Fibroblast of the aortic adventitia (primary cell): ENCODE results near the gene PDZD2. TPM values are rescaled to one million over a fixed set of nuclear protein-coding genes. Genes with fewer than 3 reads are reported as not detected.

ENCODE experiments used
- DNase-seq: peaks from one replicate; pipeline ENCODE4 v3.0.0-alpha.2; 2010; ENCODE audit warnings: low read depth
- H3K4me3 ChIP-seq: 2 replicates; pipeline ENCODE4 v1.5.1; 2011; ENCODE audit warnings: low read depth, mild to moderate bottlenecking, control low read depth, low read length, moderate library complexity
- CTCF ChIP-seq: IDR thresholded peaks from 2 replicates; pipeline ENCODE4 v1.5.1; 2011; ENCODE audit warnings: mild to moderate bottlenecking, low read length, control low read depth, inconsistent platforms; ENCODE audit not compliant: insufficient read depth
- total RNA-seq: library from RNA; depleted of rRNA; stranded (reverse); fragments of >200 nt; gene quantifications from 2 replicates; pipeline ENCODE4 v1.2.3, GENCODE V29; 2012; ENCODE audit warnings: low replicate concordance

Gene PDZD2
- total RNA-seq, 1 donor, result under 0.01 TPM

DNA sequence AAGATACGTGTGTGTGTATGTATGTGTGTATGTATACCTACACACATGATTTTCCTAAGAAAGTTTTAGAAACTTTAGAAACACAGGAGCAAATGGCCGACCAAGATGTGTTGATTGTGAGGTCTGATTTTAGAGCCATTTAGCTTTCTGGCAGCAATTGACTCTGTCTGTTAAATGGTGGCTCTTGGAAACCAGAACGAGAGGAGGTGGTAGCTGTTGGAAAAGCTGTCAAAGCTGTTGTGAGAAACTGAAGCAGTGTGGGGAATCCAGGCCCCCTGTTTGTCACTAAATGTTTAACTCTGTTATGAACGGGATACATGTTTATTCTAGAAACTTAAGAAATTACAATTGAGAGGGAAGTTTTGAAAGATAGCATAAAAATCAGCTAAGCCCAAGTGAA lies 443.8 kb downstream of the PDZD2 start:
- no peak for DNase-seq
- no peak for TF ChIP-seq CTCF

DNA sequence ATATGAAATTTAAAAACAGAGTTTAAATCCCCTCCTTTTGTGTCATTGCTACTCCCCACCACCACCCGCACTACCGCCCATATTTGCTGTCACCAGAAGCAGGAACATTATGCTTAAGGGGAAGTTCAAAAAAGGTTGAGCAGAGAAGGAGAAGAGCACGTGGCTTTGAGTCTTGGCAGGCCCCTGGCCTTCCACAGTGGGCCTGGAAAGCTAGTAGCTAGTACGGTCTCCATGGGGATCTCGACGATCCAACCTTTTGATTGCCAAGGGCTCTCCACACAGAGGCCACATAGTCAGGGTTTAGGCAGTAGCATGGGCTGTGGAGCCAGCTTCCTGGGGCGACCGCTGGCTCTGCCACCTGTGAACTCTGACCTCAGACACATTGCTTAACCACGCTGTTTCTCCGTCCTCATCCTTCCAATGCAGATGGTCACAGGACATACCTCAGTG lies 445.1 kb downstream of the PDZD2 start:
- no peak for TF ChIP-seq CTCF
- DNase-seq, result no peak
- H3K4me3 ChIP-seq, result no peak overlapping the region

More for the DNA sequence above, 443.8 kb downstream of the PDZD2 start:
- no peak overlapping the region for H3K4me3 ChIP-seq

DNA sequence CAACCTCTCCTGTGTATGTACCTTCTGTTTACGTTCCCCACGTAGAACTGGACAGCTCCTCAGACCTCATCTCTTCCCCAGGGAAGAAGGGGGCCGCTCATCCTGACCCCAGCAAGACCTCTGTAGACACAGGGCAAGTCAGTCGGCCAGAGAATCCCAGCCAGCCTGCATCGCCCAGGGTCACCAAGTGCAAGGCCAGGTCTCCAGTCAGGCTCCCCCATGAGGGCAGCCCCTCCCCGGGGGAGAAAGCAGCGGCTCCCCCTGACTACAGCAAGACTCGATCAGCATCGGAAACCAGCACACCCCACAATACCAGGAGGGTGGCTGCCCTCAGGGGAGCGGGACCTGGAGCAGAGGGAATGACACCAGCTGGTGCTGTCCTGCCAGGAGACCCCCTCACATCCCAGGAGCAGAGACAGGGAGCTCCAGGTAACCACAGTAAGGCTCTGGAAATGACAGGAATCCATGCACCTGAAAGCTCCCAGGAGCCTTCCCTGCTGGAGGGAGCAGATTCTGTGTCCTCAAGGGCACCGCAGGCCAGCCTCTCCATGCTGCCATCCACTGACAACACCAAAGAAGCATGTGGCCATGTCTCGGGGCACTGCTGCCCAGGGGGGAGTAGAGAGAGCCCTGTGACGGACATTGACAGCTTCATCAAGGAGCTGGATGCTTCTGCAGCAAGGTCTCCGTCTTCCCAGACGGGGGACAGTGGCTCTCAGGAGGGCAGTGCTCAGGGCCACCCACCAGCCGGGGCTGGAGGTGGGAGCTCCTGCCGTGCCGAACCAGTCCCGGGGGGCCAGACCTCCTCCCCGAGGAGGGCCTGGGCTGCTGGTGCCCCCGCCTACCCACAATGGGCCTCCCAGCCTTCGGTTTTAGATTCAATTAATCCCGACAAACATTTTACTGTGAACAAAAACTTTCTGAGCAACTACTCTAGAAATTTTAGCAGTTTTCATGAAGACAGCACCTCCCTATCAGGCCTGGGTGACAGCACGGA lies 448.5 kb downstream of the PDZD2 start:
- DNase-seq, result no peak
- no peak overlapping the region for H3K4me3 ChIP-seq
- no peak for TF ChIP-seq CTCF

DNA sequence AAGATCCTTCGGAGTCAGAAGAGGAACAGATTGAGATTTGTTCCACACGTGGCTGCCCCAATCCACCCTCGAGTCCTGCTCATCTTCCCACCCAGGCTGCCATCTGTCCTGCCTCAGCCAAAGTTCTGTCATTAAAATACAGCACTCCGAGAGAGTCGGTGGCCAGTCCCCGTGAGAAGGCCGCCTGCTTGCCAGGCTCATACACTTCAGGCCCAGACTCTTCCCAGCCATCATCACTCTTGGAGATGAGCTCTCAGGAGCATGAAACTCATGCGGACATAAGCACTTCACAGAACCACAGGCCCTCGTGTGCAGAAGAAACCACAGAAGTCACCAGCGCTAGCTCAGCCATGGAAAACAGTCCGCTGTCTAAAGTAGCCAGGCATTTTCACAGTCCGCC lies 449.3 kb downstream of the PDZD2 start:
- TF ChIP-seq CTCF, result no peak
- no peak overlapping the region for H3K4me3 ChIP-seq
- DNase-seq, result no peak

- TF ChIP-seq CTCF, result no peak
These were observed 450.4 kb downstream of the PDZD2 start for GRCh38 chr5:32089146-32090000.

DNA sequence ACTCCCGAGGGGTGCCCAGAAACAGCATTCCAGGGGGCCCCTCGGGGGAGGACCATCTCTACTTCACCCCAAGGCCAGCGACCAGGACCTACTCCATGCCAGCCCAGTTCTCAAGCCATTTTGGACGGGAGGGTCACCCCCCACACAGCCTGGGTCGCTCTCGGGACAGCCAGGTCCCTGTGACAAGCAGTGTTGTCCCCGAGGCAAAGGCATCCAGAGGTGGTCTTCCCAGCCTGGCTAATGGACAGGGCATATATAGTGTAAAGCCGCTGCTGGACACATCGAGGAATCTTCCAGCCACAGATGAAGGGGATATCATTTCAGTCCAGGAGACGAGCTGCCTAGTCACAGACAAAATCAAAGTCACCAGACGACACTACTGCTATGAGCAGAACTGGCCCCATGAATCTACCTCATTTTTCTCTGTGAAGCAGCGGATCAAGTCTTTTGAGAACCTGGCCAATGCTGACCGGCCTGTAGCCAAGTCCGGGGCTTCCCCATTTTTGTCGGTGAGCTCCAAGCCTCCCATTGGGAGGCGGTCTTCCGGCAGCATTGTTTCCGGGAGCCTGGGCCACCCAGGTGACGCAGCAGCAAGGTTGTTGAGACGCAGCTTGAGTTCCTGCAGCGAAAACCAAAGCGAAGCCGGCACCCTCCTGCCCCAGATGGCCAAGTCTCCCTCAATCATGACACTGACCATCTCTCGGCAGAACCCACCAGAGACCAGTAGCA lies 451.3 kb downstream of the PDZD2 start:
- no peak for DNase-seq
- TF ChIP-seq CTCF, result no peak
- H3K4me3 ChIP-seq, result no peak overlapping the region

More at GRCh38 chr5:32089146-32090000, 450.4 kb downstream of the PDZD2 start:
- DNase-seq, result no peak
- H3K4me3 ChIP-seq, result no peak overlapping the region
